Measurements from ENCODE around the gene LRRC31. TPM values are rescaled to one million over a fixed set of nuclear protein-coding genes. Genes with fewer than 3 reads are reported as not detected.
A peak's percentile ranks its signal among the peaks of the same experiment; 100 is the strongest.

LRRC31 gene
- total and polyA plus RNA-seq, 2 experiments from 2014 or later = not detected

DNA sequence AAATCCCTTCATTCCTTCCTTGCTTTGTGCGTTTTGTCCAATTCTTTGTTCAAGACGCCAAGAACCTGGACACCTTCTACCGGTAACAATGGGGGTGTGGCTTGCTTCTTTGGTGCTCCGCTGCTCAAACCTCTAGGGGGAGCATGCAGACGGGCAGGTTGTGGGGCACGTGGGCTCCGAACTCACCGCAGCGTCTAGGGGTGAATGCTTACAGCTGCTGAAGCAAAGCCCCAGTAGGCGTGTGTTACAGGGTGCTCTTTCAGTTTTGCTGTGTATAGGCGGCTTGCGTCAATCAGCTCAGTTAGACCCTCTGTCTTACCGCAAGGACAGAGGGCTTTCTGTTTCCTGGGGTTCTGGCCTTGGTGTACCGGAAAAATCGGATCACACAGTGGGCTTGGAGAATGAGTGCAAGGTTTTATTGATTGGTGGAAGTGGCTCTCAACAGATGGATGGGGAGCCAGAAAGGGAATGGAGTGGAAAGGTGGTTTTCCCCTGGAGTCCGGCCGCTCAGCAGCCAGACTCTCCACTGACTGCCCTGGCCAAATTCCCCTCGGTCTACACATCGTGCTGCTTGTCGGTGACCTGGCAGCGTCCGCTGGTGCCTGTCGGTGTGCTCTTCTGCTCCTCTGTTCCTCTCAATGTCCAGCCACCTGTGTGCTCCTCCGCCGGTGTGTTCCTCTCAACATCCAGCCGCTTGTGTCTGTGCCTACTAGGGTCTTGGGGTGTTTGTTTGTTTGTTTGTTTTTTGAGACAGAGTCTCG is 55.8 kb downstream of the LRRC31 start (continued):
- TF ChIP-seq, protein P1, sequence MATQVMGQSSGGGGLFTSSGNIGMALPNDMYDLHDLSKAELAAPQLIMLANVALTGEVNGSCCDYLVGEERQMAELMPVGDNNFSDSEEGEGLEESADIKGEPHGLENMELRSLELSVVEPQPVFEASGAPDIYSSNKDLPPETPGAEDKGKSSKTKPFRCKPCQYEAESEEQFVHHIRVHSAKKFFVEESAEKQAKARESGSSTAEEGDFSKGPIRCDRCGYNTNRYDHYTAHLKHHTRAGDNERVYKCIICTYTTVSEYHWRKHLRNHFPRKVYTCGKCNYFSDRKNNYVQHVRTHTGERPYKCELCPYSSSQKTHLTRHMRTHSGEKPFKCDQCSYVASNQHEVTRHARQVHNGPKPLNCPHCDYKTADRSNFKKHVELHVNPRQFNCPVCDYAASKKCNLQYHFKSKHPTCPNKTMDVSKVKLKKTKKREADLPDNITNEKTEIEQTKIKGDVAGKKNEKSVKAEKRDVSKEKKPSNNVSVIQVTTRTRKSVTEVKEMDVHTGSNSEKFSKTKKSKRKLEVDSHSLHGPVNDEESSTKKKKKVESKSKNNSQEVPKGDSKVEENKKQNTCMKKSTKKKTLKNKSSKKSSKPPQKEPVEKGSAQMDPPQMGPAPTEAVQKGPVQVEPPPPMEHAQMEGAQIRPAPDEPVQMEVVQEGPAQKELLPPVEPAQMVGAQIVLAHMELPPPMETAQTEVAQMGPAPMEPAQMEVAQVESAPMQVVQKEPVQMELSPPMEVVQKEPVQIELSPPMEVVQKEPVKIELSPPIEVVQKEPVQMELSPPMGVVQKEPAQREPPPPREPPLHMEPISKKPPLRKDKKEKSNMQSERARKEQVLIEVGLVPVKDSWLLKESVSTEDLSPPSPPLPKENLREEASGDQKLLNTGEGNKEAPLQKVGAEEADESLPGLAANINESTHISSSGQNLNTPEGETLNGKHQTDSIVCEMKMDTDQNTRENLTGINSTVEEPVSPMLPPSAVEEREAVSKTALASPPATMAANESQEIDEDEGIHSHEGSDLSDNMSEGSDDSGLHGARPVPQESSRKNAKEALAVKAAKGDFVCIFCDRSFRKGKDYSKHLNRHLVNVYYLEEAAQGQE (IDR thresholded peaks at IDR 0.05; ENCODE audit: unreplicated experiment) = no peak
- no peak for TF ChIP-seq ZNF114 (CRISPR knock-in tag; IDR thresholded peaks at IDR 0.05)
- no peak for TF ChIP-seq NANOG (IDR thresholded peaks at IDR 0.05; ENCODE audit: borderline replicate concordance)
- TF ChIP-seq JUNB (IDR thresholded peaks at IDR 0.05; ENCODE audit: unreplicated experiment) = no peak
- TF ChIP-seq STAT1 (IDR thresholded peaks at IDR 0.05; ENCODE audit: unreplicated experiment) = no peak

DNA sequence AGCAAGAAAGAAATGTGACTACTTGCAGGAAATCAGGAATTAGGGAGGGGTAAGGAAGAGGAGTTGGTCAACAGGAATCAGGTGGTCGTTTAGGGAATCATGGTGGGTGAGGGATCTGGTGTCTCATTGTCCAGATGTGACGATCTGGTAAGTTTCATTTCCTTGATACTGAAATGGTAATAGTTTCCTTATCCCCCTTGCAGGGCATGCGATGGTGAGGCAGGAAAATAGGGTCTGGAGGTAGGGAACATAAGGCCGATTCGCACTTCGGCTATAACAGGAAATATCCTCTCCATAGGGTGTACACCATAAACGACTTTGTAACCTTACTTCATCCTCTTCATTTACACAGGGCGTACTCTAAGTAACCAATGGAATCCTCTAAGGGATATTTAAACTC is 56.5 kb downstream of the LRRC31 start:
- ATAC-seq = no peak
- Histone ChIP-seq H3K4me3 (peak overlapping the region; percentile 81), H2AFZ (peak overlapping the region; percentile 98), H3K36me3 (ENCODE audit: insufficient read depth) (no peaks in the 10 kb centered on the region), H3F3A (replicated peaks; ENCODE audit: low read depth) (no peaks in the 10 kb centered on the region), H3K79me2 (replicated peaks; ENCODE audit: insufficient read depth) (no peaks in the 10 kb centered on the region), H3K4me2 (peak overlapping the region; percentile 96), H4K20me1 (replicated peaks; ENCODE audit: insufficient read depth) (no peaks in the 10 kb centered on the region), H3K9me2 (ENCODE audit: insufficient read depth) (no peaks in the 10 kb centered on the region), H3K27ac (ENCODE audit: low read depth) (no peak overlapping the region), H3K27me3 (ENCODE audit: insufficient read depth) (peaks cover 12% of the 10 kb centered on the region; the same call in 1 of the 2 replicates), H3K4me1 (ENCODE audit: insufficient read depth) (peaks cover 20% of the 10 kb centered on the region)
- peak overlapping the region; percentile 78 for H3K4me3 Mint-ChIP-seq
- no peak for DNase-seq (ENCODE audit: low spot score)
- no peak overlapping the region for H3K27ac Mint-ChIP-seq
- H3K27me3 Mint-ChIP-seq (ENCODE audit: insufficient read depth, low read depth, poor library complexity) = peaks cover 18% of the 10 kb centered on the region
- no peaks in the 10 kb centered on the region for H3K36me3 Mint-ChIP-seq (ENCODE audit: low read depth)
- peaks cover 25% of the 10 kb centered on the region for H3K4me1 Mint-ChIP-seq
- peaks cover 13% of the 10 kb centered on the region; the same call in 2 of the 3 replicates for H3K9me3 Mint-ChIP-seq
- TF ChIP-seq CREB1 (CRISPR knock-in tag; IDR thresholded peaks at IDR 0.05; ENCODE audit: low read depth) (no peak), ZNF331 (CRISPR knock-in tag; IDR thresholded peaks at IDR 0.05; ENCODE audit: low read depth) (no peak), EZH2phosphoT487 (IDR thresholded peaks at IDR 0.05; ENCODE audit: unreplicated experiment) (no peak), STAT1 (IDR thresholded peaks at IDR 0.05; ENCODE audit: unreplicated experiment) (no peak), EZH2 (IDR thresholded peaks at IDR 0.05; ENCODE audit: low read depth, unreplicated experiment) (no peak), JUNB (IDR thresholded peaks at IDR 0.05; ENCODE audit: unreplicated experiment) (no peak), POLR2AphosphoS5 (IDR thresholded peaks at IDR 0.05; ENCODE audit: low read depth) (no peak), NANOG (IDR thresholded peaks at IDR 0.05; ENCODE audit: borderline replicate concordance) (no peak)
- TF ChIP-seq, protein P2, sequence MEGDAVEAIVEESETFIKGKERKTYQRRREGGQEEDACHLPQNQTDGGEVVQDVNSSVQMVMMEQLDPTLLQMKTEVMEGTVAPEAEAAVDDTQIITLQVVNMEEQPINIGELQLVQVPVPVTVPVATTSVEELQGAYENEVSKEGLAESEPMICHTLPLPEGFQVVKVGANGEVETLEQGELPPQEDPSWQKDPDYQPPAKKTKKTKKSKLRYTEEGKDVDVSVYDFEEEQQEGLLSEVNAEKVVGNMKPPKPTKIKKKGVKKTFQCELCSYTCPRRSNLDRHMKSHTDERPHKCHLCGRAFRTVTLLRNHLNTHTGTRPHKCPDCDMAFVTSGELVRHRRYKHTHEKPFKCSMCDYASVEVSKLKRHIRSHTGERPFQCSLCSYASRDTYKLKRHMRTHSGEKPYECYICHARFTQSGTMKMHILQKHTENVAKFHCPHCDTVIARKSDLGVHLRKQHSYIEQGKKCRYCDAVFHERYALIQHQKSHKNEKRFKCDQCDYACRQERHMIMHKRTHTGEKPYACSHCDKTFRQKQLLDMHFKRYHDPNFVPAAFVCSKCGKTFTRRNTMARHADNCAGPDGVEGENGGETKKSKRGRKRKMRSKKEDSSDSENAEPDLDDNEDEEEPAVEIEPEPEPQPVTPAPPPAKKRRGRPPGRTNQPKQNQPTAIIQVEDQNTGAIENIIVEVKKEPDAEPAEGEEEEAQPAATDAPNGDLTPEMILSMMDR (conservative IDR thresholded peaks at IDR 0.05; ENCODE audit: low read depth in 2 of 2) = no peak
- TF ChIP-seq, protein P3, sequence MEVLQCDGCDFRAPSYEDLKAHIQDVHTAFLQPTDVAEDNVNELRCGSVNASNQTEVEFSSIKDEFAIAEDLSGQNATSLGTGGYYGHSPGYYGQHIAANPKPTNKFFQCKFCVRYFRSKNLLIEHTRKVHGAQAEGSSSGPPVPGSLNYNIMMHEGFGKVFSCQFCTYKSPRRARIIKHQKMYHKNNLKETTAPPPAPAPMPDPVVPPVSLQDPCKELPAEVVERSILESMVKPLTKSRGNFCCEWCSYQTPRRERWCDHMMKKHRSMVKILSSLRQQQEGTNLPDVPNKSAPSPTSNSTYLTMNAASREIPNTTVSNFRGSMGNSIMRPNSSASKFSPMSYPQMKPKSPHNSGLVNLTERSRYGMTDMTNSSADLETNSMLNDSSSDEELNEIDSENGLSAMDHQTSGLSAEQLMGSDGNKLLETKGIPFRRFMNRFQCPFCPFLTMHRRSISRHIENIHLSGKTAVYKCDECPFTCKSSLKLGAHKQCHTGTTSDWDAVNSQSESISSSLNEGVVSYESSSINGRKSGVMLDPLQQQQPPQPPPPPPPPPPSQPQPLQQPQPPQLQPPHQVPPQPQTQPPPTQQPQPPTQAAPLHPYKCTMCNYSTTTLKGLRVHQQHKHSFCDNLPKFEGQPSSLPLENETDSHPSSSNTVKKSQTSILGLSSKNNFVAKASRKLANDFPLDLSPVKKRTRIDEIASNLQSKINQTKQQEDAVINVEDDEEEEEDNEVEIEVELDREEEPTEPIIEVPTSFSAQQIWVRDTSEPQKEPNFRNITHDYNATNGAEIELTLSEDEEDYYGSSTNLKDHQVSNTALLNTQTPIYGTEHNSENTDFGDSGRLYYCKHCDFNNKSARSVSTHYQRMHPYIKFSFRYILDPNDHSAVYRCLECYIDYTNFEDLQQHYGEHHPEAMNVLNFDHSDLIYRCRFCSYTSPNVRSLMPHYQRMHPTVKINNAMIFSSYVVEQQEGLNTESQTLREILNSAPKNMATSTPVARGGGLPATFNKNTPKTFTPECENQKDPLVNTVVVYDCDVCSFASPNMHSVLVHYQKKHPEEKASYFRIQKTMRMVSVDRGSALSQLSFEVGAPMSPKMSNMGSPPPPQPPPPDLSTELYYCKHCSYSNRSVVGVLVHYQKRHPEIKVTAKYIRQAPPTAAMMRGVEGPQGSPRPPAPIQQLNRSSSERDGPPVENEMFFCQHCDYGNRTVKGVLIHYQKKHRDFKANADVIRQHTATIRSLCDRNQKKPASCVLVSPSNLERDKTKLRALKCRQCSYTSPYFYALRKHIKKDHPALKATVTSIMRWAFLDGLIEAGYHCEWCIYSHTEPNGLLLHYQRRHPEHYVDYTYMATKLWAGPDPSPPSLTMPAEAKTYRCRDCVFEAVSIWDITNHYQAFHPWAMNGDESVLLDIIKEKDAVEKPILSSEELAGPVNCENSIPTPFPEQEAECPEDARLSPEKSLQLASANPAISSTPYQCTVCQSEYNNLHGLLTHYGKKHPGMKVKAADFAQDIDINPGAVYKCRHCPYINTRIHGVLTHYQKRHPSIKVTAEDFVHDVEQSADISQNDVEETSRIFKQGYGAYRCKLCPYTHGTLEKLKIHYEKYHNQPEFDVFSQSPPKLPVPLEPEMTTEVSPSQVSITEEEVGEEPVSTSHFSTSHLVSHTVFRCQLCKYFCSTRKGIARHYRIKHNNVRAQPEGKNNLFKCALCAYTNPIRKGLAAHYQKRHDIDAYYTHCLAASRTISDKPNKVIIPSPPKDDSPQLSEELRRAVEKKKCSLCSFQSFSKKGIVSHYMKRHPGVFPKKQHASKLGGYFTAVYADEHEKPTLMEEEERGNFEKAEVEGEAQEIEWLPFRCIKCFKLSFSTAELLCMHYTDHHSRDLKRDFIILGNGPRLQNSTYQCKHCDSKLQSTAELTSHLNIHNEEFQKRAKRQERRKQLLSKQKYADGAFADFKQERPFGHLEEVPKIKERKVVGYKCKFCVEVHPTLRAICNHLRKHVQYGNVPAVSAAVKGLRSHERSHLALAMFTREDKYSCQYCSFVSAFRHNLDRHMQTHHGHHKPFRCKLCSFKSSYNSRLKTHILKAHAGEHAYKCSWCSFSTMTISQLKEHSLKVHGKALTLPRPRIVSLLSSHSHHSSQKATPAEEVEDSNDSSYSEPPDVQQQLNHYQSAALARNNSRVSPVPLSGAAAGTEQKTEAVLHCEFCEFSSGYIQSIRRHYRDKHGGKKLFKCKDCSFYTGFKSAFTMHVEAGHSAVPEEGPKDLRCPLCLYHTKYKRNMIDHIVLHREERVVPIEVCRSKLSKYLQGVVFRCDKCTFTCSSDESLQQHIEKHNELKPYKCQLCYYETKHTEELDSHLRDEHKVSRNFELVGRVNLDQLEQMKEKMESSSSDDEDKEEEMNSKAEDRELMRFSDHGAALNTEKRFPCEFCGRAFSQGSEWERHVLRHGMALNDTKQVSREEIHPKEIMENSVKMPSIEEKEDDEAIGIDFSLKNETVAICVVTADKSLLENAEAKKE (CRISPR knock-in tag; IDR thresholded peaks at IDR 0.05) = no peak
